NT2/D1 (cell line): ENCODE results near the gene NFYC.

ENCODE experiments used
- SUZ12 ChIP-seq: IDR thresholded peaks from 2 replicates; pipeline ENCODE4 v1.6.1; 2011; ENCODE audit not compliant: insufficient read length, insufficient read depth; ENCODE audit errors: extremely low read depth
- ZNF274 ChIP-seq: IDR thresholded peaks from 2 replicates; pipeline ENCODE4 v1.6.1; 2011; ENCODE audit warnings: mild to moderate bottlenecking, low read depth, low read length

DNA sequence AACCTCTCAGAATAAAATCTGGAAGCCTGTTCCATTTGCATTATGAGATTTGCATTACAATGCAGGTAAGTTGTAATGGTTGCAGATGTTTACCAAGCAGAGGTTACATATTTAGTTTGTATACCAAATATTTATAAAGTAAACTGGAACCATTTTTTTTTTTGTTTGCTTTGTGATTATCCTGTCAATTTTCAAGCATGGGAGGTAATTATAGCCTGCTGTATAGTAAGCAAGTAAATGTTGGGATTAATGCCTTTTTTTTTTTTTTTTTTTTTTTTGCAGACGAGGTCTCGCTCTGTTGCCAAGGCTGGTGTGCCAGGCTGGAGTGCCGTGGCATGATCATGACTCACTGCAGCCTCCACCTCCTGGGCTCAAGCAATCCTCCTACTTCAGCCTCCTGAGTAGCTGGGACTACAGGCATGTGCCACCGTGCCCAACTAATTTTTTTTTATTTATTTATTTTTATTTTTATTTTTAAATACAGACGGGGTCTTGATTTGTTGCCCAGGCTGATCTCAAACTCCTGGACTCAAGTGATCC lies 21.0 kb downstream of the NFYC start:
- no peak for TF ChIP-seq SUZ12
- no peak for TF ChIP-seq ZNF274
